HFFc6 (cell line): ENCODE measurements around the gene P3H4. TPM values are rescaled to one million over a fixed set of nuclear protein-coding genes. Genes with fewer than 3 reads are reported as not detected.

Source experiments
- DNase-seq: peaks from one replicate; pipeline ENCODE4 v3.0.0-alpha.2; 2018
- H3K27ac Mint-ChIP-seq: 2 replicates; pipeline ENCODE4 v1.8.0; 2020; ENCODE audit warnings: mild to moderate bottlenecking, mixed read lengths
- H3K27me3 Mint-ChIP-seq: 2 replicates; pipeline ENCODE4 v1.8.0; 2021; ENCODE audit warnings: mild to moderate bottlenecking, moderate library complexity, mixed read lengths; ENCODE audit not compliant: insufficient read depth
- H3K36me3 Mint-ChIP-seq: 2 replicates; pipeline ENCODE4 v1.8.0; 2021; ENCODE audit warnings: low read depth, mixed read lengths
- H3K4me1 Mint-ChIP-seq: 2 replicates; pipeline ENCODE4 v1.8.0; 2020; ENCODE audit warnings: low read depth, mixed read lengths
- H3K4me3 Mint-ChIP-seq: 2 replicates; pipeline ENCODE4 v1.8.0; 2020; ENCODE audit warnings: mild to moderate bottlenecking, moderate library complexity, mixed read lengths
- H3K9me3 Mint-ChIP-seq: 2 replicates; pipeline ENCODE4 v1.8.0; 2020; ENCODE audit warnings: mild to moderate bottlenecking, mixed read lengths
- total RNA-seq, 6 experiments: library from RNA; stranded (reverse); fragmentation: NEBNext Ultra II Directional; extraction: Animal tissue kit (Norgen Biotek cat#: 25700); gene quantifications; 2 replicates in 1 of 6; 3 replicates in 5 of 6; pipeline ENCODE4 v1.2.3, GENCODE V29; 2021
- TF ChIP-seq, protein P1 (sequence below): fragments of 200-600 bp; sonication (generic); IDR thresholded peaks from 2 replicates; pipeline ENCODE4 v1.5.0; 2021; ENCODE audit warnings: antibody characterized with exemption, mild to moderate bottlenecking

The P3H4 gene
- total RNA-seq, 6 experiments from 2014 or later = 48.8 to 75.5 (median 50.3) TPM

DNA sequence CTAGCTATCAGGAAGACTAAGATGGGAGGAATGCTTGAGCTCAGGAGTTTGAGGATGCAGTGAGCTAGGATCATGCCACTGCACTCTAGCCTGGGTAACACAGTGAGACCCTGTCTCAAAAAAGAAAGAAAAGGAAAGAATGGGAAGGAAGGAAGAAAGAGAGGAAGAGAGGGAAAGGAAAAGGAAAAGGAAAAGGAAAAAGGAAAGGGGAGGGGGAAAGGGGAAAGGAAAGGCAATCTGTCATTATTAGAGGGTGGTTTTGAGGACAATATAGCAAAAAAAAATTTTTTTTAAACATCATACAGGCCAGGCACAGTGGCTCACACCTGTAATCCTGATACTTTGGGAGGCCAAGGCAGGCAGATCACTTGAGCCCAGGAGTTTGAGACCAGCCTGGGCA lies 45.6 kb downstream of the P3H4 start:
- Mint-ChIP-seq H3K36me3 (no peaks in the 10 kb centered on the region), H3K27me3 (peaks cover 4% of the 10 kb centered on the region), H3K9me3 (no peaks in the 10 kb centered on the region), H3K27ac (no peak overlapping the region), H3K4me1 (no peaks in the 10 kb centered on the region), H3K4me3 (no peak overlapping the region)
- TF ChIP-seq, protein P1, sequence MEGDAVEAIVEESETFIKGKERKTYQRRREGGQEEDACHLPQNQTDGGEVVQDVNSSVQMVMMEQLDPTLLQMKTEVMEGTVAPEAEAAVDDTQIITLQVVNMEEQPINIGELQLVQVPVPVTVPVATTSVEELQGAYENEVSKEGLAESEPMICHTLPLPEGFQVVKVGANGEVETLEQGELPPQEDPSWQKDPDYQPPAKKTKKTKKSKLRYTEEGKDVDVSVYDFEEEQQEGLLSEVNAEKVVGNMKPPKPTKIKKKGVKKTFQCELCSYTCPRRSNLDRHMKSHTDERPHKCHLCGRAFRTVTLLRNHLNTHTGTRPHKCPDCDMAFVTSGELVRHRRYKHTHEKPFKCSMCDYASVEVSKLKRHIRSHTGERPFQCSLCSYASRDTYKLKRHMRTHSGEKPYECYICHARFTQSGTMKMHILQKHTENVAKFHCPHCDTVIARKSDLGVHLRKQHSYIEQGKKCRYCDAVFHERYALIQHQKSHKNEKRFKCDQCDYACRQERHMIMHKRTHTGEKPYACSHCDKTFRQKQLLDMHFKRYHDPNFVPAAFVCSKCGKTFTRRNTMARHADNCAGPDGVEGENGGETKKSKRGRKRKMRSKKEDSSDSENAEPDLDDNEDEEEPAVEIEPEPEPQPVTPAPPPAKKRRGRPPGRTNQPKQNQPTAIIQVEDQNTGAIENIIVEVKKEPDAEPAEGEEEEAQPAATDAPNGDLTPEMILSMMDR = no peak
- no peak for DNase-seq

DNA sequence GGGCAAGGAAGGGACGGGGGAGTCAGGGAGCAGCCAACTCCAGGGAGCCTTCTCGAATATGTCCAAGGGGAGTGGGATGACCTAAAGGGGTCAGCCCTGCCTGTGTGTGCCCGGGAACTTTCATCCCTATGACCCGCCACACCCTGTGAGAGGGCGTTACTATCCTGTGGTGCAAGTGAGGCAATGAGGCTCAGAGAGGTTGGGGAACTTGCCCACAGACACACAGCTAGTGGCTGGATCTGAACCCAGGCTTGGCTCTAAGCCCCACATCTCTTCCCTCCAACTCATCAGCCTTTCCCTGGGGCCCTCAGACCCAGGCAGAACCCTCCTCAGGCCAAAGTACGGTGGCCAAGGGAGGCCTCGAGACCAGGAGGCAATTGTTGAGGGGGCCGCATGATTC lies 48.4 kb downstream of the P3H4 start:
- Mint-ChIP-seq H3K27ac (no peak overlapping the region), H3K4me1 (no peaks in the 10 kb centered on the region), H3K27me3 (peaks cover 9% of the 10 kb centered on the region), H3K36me3 (no peaks in the 10 kb centered on the region), H3K4me3 (no peak overlapping the region), H3K9me3 (no peaks in the 10 kb centered on the region)
- TF ChIP-seq, protein P1 = no peak
- no peak for DNase-seq

DNA sequence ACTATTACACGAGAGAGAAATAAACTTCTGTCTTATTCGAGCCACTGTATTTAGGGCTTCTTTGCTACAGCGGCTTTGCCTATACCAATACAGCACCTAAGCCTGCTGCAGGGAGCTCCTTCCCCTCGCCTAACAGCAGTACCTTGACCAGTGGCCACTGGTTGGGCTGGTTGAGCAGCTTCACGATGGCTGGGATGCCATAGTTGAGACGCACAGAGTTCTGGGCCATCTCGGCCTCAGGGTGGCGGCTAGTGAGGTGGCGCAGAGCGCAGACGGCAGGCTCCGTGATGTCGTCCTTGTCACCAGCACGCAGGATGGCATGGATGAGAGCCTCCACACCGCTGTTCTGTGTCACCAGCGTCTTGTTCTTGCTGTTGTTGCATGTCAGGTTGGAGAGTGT lies 48.9 kb downstream of the P3H4 start:
- TF ChIP-seq, protein P1 = no peak
- Mint-ChIP-seq H3K4me1 (no peaks in the 10 kb centered on the region), H3K36me3 (no peaks in the 10 kb centered on the region), H3K27me3 (peaks cover 9% of the 10 kb centered on the region), H3K4me3 (no peak overlapping the region), H3K9me3 (no peaks in the 10 kb centered on the region), H3K27ac (no peak overlapping the region)
- no peak for DNase-seq

DNA sequence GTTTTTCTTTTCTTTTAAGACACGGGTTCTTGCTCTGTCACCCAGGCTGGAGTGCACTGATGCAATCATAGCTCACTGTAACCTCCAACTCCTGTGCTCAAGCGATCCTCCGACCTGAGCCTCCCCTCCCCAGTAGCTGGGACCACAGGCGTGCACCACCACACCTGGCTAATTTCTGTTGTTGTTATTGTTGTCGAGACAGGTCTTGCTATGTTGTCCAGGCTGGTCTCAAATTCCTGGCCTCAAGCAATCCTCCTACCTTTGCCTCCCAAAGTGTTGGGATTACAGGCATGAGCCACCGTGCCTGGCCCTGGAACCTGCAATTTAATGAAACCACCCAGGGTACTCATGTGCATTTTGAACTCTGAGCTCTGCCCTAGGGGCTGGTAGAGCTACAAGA lies 49.4 kb downstream of the P3H4 start:
- TF ChIP-seq, protein P1 = no peak
- Mint-ChIP-seq H3K4me1 (no peaks in the 10 kb centered on the region), H3K36me3 (no peaks in the 10 kb centered on the region), H3K4me3 (no peak overlapping the region), H3K27me3 (peaks cover 9% of the 10 kb centered on the region), H3K9me3 (no peaks in the 10 kb centered on the region), H3K27ac (no peak overlapping the region)
- DNase-seq = no peak

DNA sequence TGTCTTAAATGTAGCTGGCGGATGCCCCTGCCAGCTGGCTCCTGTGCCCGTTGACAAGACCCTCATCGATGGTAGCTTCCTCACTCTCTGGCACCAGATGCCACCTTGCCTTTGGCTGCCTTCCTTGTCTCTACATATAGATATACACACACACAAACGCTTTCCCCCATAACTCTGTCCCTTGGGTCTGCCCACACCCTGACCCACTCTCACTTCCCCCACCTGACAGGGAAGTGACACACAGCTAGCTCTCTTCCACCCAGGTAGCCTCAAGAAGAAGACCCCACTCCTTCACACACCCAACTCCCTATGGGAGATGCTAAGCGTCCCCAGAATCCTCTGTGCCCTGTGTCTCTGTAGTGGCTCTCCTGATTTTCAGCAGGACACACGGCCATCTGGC lies 50.9 kb downstream of the P3H4 start:
- Mint-ChIP-seq H3K36me3 (no peaks in the 10 kb centered on the region), H3K27me3 (peaks cover 9% of the 10 kb centered on the region), H3K9me3 (no peaks in the 10 kb centered on the region), H3K4me3 (no peak overlapping the region), H3K4me1 (no peaks in the 10 kb centered on the region), H3K27ac (no peak overlapping the region)
- TF ChIP-seq, protein P1 = no peak
- no peak for DNase-seq

DNA sequence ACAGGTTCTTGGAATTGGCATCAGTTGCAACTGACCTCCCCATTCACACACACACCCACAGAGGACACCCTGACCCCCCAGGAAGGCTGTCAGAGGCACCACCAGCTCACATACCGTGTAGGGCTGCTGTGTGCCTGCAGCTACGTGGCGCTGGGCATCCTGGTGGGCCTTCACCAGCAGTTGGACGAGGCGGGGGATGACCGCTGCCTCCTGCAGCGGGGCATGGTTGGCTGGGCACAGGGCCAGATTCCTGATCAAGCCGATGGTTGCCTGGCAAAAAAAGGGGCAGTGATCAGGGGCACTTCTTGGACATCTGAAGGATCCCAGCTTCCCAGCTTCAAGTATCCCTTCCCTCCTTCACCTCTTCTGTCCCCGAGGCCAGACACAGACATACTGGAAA lies 53.1 kb downstream of the P3H4 start:
- Mint-ChIP-seq H3K36me3 (no peaks in the 10 kb centered on the region), H3K27me3 (peaks cover 9% of the 10 kb centered on the region), H3K9me3 (no peaks in the 10 kb centered on the region), H3K27ac (no peak overlapping the region), H3K4me1 (no peaks in the 10 kb centered on the region), H3K4me3 (no peak overlapping the region)
- TF ChIP-seq, protein P1 = no peak
- no peak for DNase-seq
